OCI-LY3 (cell line): ENCODE measurements around the gene TSNAXIP1.

Experiments
- EZH2phosphoT487 ChIP-seq: fragments of 200-600 bp; shearing (Covaris generic); IDR thresholded peaks from 2 replicates; pipeline ENCODE4 v1.6.1; 2018; ENCODE audit warnings: antibody characterized with exemption, mixed run types, low read depth
- TF ChIP-seq, protein P1 (sequence below): fragments of 200-600, 300-600 bp; sonication (generic); IDR thresholded peaks from 2 replicates; pipeline ENCODE4 v1.5.1; 2014; ENCODE audit warnings: antibody characterized with exemption, low read length, low read depth

DNA sequence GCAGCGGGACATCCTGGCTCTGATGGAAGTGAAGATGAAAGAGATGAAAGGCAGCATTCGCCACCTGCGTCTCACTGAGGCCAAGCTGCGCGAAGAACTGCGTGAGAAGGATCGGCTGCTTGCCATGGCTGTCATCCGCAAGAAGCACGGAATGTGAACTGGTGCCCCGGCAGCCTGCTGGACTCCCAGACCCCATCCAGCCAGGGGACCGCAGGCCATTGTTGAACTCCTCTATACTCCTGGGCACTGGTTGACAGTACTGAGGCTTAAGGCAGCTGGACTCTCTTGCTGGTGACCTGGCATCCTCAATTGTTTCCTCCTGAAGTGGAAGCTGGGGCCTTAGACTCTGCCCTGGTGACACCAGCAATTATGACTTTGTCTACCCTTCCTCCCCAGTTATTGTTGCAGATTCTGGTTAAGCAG lies 36.7 kb downstream of the TSNAXIP1 start:
- TF ChIP-seq, protein P1, sequence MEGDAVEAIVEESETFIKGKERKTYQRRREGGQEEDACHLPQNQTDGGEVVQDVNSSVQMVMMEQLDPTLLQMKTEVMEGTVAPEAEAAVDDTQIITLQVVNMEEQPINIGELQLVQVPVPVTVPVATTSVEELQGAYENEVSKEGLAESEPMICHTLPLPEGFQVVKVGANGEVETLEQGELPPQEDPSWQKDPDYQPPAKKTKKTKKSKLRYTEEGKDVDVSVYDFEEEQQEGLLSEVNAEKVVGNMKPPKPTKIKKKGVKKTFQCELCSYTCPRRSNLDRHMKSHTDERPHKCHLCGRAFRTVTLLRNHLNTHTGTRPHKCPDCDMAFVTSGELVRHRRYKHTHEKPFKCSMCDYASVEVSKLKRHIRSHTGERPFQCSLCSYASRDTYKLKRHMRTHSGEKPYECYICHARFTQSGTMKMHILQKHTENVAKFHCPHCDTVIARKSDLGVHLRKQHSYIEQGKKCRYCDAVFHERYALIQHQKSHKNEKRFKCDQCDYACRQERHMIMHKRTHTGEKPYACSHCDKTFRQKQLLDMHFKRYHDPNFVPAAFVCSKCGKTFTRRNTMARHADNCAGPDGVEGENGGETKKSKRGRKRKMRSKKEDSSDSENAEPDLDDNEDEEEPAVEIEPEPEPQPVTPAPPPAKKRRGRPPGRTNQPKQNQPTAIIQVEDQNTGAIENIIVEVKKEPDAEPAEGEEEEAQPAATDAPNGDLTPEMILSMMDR: no peak
- TF ChIP-seq EZH2phosphoT487: no peak
